ENCODE results near the gene GALK2. TPM values are rescaled to one million over a fixed set of nuclear protein-coding genes. Genes with fewer than 3 reads are reported as not detected.

GALK2 gene
- total and polyA plus RNA-seq, 2 experiments from 2014 or later: 25.3 to 31.4 TPM

DNA sequence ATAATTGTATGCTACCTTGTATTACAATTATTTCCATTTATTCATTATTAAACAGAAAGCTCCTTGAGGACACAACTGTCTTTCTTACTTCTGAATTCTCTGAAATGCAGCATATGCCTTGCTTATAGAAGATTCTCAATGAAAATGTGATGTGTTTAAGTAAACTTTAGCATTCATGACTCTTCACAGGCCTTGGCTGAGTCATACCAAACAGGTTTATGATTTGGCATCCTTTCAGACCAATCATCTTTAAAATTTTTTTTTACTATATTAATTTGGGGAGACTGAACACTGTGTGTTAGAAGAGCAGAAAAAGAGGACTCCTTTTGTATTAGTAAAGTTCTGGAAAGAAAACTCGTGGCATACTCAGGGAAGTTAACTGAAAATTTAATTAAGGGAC lies 6.4 kb upstream of the GALK2 start:
- H3K4me1 ChIP-seq (ENCODE audit: insufficient read depth): no peaks in the 10 kb centered on the region
- H3K4me2 ChIP-seq: no peak overlapping the region
- H3K36me3 ChIP-seq (replicated peaks; ENCODE audit: insufficient read depth, low read depth): no peaks in the 10 kb centered on the region
- peaks cover 21% of the 10 kb centered on the region for H3K79me2 ChIP-seq
- no peaks in the 10 kb centered on the region for H3K9me3 ChIP-seq (ENCODE audit: low read depth)
- TF ChIP-seq EZH2phosphoT487 (IDR thresholded peaks at IDR 0.05; ENCODE audit: low read depth, severe bottlenecking, unreplicated experiment): no peak
- TF ChIP-seq CTCF (IDR thresholded peaks at IDR 0.05; ENCODE audit: poor library complexity): no peak
- no peak for TF ChIP-seq EZH2 (IDR thresholded peaks at IDR 0.05; ENCODE audit: borderline replicate concordance)
- no peaks in the 10 kb centered on the region for H4K20me1 ChIP-seq (ENCODE audit: insufficient read depth, poor library complexity, severe bottlenecking)
- DNase-seq (ENCODE audit: low spot score): no peak
- no peaks in the 10 kb centered on the region for H3K27me3 ChIP-seq
- no peak overlapping the region for H3K27ac ChIP-seq
- no peak overlapping the region for H3K4me3 ChIP-seq
- H2AFZ ChIP-seq: no peak overlapping the region
- H3K9me2 ChIP-seq (replicated peaks; ENCODE audit: insufficient read depth): no peaks in the 10 kb centered on the region
- WGBS (ENCODE audit: low lambda C conversion rate, missing lambda C conversion rate): 86% methylated on average over 1 of the region's 1 CpG

DNA sequence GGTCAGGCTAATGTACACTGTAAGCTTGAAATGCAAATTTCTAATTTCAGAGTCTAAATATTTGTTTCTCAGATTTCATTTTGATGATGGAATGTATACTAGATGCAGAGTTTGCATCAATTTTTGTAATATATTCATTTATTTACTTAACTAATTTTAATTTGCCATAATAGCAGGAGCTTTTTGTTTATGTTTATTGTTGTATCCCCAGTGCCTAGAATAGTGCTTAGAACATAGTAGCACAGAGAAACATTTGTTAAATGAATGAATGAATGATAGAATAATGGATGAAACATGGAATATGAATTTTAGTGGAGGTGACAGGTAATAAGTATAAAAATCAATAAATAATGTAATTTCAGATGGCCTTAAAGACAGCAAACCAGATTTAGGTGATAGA lies 5.2 kb upstream of the GALK2 start:
- Histone ChIP-seq H2AFZ (no peak overlapping the region), H3K27ac (no peak overlapping the region), H3K9me2 (replicated peaks; ENCODE audit: insufficient read depth) (no peaks in the 10 kb centered on the region), H3K4me1 (ENCODE audit: insufficient read depth) (no peaks in the 10 kb centered on the region), H3K4me2 (no peak overlapping the region), H3K9me3 (ENCODE audit: low read depth) (no peaks in the 10 kb centered on the region), H3K27me3 (no peaks in the 10 kb centered on the region), H3K36me3 (replicated peaks; ENCODE audit: insufficient read depth, low read depth) (no peaks in the 10 kb centered on the region), H3K4me3 (no peak overlapping the region), H4K20me1 (ENCODE audit: insufficient read depth, poor library complexity, severe bottlenecking) (no peaks in the 10 kb centered on the region), H3K79me2 (peaks cover 16% of the 10 kb centered on the region)
- TF ChIP-seq EZH2 (IDR thresholded peaks at IDR 0.05; ENCODE audit: borderline replicate concordance): no peak
- TF ChIP-seq CTCF (IDR thresholded peaks at IDR 0.05; ENCODE audit: poor library complexity): no peak
- no peak for TF ChIP-seq EZH2phosphoT487 (IDR thresholded peaks at IDR 0.05; ENCODE audit: low read depth, severe bottlenecking, unreplicated experiment)
- no peak for DNase-seq (ENCODE audit: low spot score)

GRCh38 chr15:49168016-49168415 lies 2.0 kb upstream of the GALK2 start:
- Histone ChIP-seq H2AFZ (no peak overlapping the region), H3K27ac (no peak overlapping the region), H3K79me2 (peaks cover 36% of the 10 kb centered on the region), H3K4me3 (no peak overlapping the region), H3K9me3 (ENCODE audit: low read depth) (no peaks in the 10 kb centered on the region), H3K9me2 (replicated peaks; ENCODE audit: insufficient read depth) (no peaks in the 10 kb centered on the region), H3K4me1 (ENCODE audit: insufficient read depth) (peaks cover 10% of the 10 kb centered on the region), H3K4me2 (no peak overlapping the region), H4K20me1 (ENCODE audit: insufficient read depth, poor library complexity, severe bottlenecking) (no peaks in the 10 kb centered on the region), H3K27me3 (no peaks in the 10 kb centered on the region), H3K36me3 (replicated peaks; ENCODE audit: insufficient read depth, low read depth) (no peaks in the 10 kb centered on the region)
- TF ChIP-seq EZH2 (IDR thresholded peaks at IDR 0.05; ENCODE audit: borderline replicate concordance) (no peak), EZH2phosphoT487 (IDR thresholded peaks at IDR 0.05; ENCODE audit: low read depth, severe bottlenecking, unreplicated experiment) (no peak), CTCF (IDR thresholded peaks at IDR 0.05; ENCODE audit: poor library complexity) (no peak)
- WGBS (ENCODE audit: low lambda C conversion rate, missing lambda C conversion rate): 54% methylated on average over 3 of the region's 3 CpGs
- no peak for DNase-seq (ENCODE audit: low spot score)

- peaks cover 45% of the 10 kb centered on the region for H3K79me2 ChIP-seq
- H3K9me3 ChIP-seq (ENCODE audit: low read depth): no peaks in the 10 kb centered on the region
- no peaks in the 10 kb centered on the region for H3K36me3 ChIP-seq (replicated peaks; ENCODE audit: insufficient read depth, low read depth)
- no peaks in the 10 kb centered on the region for H3K27me3 ChIP-seq
- no peak for DNase-seq (ENCODE audit: low spot score)
- H3K4me2 ChIP-seq: peak overlapping the region; percentile 75
- peaks cover 10% of the 10 kb centered on the region for H3K4me1 ChIP-seq (ENCODE audit: insufficient read depth)
- TF ChIP-seq CTCF (IDR thresholded peaks at IDR 0.05; ENCODE audit: poor library complexity) (no peak), EZH2phosphoT487 (IDR thresholded peaks at IDR 0.05; ENCODE audit: low read depth, severe bottlenecking, unreplicated experiment) (no peak), EZH2 (IDR thresholded peaks at IDR 0.05; ENCODE audit: borderline replicate concordance) (no peak)
- no peaks in the 10 kb centered on the region for H4K20me1 ChIP-seq (ENCODE audit: insufficient read depth, poor library complexity, severe bottlenecking)
- H2AFZ ChIP-seq: no peak overlapping the region
- no peak overlapping the region for H3K4me3 ChIP-seq
- no peak overlapping the region for H3K27ac ChIP-seq
- H3K9me2 ChIP-seq (replicated peaks; ENCODE audit: insufficient read depth): no peaks in the 10 kb centered on the region
- 97% methylated on average over 12 of the region's 12 CpGs for WGBS (ENCODE audit: low lambda C conversion rate, missing lambda C conversion rate)
These were observed 1.7 kb downstream of the GALK2 start for GRCh38 chr15:49171790-49172189.

Data from hepatocyte (in vitro differentiated cells).